NCI-H1105 (cell line): Measurements from ENCODE around the gene FAM117A.
"Not testable (repeated sequence)": the region's sequence is repeated elsewhere in the genome, so short reads cannot be mapped to it uniquely, and the experiment has no call there.

Experiments used
- DNase-seq: peaks from one replicate; lab custom pipeline; 2025; lab: John Stamatoyannopoulos, UW

FAM117A gene

DNA sequence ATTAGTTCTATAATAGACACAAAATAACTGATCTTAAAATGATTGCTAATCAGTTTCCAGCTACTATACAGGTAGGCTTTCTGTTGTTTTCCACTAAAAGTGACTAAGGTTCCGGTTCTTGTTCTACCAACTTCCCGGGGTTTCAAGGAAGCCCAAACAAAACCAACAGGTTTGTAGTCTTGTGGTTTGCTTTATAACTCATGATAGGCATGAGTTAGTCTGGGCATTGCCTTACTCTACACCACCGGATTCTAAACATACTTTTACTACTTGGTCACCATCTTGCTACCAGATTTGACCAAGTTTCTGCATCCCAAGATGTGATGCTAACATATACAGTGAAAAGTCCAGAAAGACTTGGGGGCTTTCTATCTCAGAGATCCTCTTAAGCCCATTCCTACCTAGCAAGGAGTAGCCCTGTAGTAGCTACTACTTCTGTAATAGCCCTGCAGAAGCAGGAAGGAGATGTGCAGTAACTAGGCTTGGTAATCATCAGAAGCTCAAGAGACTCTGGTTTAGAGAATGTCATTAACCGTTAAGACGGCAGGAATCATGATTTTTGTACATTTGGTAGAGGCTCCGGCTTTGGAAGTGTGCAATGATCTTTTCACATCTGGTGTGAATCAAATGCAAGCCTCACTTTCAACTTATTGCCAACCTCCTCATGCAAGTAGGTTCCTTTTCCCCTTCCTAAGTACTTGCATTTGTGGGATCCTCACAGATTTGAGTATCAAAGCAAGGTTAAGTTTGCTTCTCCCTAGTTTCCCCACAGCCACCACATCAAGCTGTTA is 1.6 kb downstream of the FAM117A start:
- no peak for DNase-seq

DNA sequence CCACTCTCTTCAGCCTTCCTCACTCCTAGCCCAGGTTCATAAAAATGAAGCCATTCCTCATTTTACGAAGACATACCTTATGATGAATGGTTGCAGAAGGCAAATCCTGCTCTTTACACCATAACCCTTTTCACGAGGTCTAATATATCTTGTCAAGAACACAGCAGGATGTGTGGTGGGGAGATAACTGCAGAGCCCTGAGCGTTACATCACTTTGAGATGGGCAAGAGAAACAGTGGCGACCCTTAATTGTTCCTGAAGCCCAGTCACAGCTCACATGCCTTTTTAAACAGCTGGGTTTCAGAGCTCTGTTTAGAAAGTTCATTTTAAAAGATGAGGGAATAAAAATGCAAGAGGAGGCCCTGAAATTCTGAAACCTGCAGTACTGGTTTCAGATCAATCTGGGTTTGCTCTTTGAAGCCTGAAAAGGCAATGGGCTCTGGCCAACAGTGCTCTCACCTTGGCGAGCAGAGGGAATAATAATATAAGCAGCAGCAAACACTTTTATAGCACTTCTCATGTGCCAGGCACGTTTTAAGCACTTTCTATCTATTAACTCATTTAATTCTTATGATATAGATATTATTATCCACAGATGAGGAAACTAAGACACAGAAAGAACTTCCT is 2.9 kb downstream of the FAM117A start:
- no peak for DNase-seq

DNA sequence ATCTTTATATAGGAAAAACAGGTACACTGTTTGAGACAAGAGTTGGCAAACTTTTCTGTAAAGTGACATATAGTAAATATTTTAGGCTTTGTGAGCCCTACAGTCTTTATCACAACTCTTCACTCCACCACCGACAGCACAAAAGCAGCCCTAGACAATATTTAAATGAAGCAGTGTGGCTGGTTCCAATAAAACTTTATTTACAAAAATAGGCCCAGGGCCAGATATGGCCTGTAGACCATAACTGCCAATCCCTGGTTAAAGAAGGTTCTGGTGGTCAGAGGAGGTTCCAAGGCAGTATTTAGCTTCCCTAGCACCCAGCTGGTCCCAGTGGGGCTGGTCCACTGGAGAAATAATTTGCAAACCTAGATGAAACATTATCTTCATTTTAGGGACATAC is 3.6 kb downstream of the FAM117A start:
- no peak for DNase-seq

DNA sequence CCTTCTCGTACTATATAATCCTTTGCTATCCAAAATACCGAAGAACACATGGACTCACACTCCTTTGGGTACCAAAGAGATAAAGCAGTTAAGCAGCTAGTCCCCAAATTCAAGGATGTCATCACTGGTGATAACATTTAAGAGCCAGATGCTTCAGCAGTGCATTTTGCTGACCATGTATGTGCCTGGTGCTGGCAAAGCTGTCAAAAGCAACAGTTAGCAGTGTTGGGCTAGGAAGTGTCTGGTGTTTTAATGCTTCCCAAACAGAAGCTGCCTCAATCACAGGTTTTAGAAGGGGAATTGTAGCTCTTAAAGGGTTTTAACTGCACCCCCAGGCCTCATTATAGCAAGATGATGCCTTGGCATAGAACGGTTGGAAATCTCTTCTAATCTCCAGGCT is 4.7 kb downstream of the FAM117A start:
- DNase-seq = no peak

DNA sequence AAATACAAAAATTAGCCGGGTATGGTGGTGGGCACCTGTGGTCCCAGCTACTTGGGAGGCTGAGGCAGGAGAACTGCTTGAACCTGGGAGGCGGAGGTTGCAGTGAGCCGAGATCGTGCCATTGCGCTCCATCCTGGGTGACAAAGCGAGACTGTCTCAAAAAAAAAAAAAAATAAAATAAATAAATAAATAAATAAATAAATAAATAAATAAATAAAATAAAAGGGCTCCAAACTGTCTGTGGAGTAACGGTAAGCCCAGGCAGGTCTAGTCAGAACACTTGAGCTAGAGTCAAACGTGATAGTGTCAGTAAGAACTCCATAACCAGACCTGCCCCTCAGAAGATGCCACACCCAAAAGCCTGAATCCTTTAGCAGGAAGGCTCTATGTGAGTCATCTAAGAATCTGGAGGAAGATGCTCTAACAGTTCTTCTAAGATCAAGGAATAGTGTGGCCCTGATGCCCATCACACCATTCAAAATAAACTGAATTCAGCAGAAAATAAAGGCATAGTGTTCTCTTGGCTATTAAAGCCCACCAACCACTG is 5.4 kb downstream of the FAM117A start:
- DNase-seq = not testable (repeated sequence)

DNA sequence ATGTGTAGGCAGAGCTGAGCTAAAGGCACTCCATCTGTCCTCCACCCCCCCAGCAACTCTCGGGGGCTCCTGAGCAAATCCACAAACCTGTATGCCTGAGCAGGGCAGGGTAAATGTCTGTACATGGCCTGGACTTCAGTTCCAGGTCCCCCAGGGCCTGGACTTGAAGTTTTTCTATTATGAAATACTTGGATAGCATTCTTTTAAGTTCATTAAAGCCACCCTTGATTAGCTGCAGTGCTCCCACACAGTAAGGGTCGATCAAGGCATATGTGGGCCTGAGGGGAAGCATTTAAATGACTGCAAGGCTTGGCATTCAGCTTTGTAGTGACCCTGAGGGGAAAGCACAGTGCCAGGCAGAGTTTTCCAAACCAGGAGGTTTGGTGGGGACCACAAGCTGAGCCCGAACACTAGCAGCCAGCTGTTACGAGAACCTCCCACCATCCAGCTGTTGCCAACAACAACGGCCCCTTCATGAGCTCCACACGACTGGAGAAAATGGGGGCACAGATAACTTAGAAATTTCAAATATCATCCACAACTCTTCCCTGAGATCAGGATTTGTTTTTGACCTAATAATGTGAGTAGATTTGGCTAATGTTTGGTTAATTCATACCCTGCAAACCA is 6.7 kb downstream of the FAM117A start:
- DNase-seq = no peak

DNA sequence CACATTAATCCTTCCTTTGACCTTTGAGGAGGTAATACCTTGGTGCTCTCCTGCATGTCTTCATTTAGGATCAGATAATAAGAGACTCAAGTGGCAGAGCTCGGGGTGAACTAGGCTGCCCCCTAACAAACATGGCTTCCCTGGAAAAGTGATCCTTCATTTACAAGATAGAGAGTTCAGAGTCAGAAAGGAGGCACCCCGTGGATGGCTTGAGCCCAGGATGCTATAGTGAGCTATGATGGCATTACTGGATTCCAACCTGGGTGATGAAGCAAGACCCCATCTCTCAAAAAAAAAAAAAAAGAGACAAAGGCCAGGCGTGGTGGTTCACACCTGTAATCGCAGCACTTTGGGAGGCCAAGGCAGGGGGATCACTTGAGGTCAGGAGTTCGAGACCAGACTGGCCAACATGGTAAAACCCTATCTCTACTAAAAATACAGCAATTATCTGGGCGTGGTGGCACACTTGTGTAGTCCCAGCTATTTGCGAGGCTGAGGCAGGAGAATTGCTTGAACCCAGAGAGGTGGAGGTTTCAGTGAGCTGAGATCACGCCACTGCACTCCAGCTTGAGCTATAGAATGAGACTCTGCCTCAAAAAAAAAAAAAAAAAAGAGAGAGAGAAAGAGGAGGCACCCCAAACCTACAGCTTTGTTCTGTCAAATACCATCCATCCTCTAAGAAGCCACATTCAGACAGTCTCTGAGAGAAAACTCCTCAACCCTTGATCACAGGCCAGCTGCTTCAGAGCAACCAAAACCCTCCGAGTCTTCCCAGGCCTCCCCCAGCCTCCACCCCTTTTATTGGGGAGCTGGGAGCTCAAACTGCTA is 7.4 kb downstream of the FAM117A start:
- DNase-seq = no peak

DNA sequence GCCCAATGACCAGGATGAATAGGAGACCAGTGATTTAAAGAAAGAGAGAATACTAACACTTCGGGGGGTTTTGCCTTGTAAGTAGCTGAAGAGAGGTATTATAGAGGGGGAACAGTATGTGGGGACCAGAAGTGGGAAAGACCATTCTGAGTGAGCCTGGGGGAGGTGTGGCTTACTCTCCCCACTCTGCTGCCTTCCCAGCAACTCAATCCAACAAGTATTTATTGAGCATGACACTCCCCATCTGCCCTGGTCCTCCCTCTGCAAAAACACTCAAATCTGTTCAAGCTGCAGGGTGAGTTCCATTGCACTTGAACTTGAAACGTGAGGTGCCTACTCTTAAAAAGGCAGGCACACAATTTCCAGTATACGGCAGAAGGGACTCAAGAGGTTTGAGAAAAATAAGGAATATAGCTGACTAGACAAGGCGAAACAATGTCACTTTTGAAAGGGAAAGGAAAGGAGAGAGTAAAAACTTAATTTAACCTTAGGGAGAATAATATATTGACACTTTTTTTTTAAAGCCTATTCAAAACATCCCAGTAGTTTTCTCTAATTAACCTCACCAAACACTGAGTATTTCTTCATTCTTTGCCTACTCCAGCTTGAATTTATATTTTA is 8.2 kb downstream of the FAM117A start:
- no peak for DNase-seq

DNA sequence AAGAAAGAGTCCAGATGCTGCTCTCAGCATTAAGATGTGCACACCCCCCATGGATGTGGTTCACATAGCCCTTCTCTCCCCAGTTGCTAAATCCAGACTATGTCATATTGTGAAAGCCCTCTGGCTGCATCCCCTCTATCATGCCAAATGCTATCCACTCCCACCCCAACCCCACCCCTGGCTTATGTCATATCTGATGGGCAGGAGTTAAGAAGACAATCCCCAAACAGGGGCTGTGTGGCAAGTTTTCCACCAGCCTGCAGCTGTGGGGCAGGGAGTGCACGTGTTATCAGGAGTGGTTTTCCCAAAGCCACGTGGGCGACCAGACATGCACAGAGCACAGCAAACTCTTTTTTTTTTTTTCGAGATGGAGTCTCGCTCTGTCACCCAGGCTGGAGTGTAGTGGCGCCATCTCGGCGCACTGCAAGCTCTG is 10.0 kb downstream of the FAM117A start:
- no peak for DNase-seq

DNA sequence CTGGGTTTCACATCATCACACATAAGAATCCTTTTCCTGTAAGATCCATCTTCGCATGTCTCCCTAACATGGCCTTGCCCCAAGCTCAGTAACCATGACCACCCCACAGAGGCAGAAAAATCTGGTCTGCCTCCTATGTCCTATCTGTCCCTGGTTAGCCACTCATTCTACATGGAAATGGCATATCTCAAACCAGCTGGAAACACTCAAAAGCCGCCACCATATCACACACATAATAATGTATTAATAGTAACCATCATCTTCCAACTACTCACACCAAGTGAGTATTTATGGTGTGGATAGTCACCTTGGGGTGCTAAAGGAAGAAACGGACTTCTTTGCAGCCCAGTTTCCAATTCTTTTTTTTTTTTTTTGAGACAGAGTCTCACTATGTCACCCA is 11.4 kb downstream of the FAM117A start:
- no peak for DNase-seq

DNA sequence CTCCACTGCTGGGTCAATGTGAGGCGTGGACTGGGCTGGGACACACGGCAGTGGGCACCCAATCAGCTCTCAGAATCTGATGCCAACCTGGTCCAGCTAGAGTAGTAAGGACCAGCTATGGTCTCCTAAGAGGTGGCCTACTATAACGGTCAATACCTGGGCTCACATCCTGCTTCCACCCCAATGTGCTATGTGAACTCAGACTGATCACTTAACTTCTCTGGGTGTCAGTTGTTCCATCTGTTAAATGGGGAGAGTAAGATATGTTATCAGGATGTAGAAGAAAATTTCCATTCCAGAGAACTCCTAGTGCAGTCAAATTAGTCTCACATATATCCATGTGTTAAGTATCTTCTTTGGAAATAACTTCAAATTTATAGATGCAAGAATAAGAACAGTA is 14.2 kb downstream of the FAM117A start:
- no peak for DNase-seq

DNA sequence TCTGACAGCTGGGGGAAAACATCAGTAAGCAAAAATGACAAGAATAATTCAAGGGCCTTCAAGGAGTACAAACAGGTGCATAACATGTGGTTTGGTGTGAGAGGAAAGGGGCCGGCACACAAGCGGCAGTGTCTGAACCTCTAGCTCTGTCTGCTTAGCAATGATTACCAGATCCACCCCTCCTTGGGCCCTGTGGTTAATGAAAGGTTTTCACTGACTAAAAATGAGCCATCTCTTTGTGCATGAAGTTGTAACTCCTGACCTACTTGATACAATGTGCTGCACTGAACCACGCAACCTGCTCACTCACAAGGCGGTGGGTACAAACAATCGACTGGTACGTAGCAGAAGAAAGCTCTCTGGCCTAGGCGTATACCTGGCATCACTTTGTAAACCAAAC is 15.1 kb downstream of the FAM117A start:
- DNase-seq = no peak

DNA sequence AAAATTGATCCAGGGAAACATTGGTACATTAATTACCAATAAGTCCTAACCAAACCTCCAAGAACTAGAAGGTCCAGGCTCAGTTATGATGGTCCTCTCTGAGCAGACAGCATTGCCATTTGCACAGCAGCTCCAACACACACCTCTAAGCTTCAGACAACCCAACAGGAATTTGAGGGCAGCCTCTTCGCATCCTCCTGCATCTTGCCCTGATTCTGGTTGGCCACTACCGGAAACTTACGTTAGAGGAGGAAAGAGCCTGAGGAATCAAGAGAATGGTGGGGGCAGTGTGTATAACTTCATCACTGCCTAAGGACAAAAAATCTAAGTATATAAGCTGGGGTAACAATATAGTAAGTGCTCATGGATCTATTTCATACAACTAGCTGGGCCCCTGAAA is 15.7 kb downstream of the FAM117A start:
- DNase-seq = no peak

DNA sequence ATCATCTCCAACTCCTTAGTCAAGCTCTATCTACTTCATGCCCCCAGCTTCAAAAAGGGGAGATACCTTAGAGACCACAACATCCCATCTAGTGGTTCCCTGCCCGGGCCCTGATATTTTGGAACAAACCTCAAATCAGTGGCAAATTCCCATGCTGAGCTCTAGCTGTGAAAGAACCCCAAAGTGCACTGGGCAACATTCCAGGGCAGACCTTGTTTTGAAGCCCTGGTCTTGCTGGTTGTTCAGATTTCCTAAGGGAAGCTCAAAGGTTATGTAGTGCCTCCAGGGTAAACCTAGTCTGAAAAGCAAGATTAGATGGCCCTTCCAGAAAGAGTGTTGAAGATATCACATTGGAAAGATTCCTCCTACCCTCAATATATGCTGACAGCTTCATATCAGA is 16.3 kb downstream of the FAM117A start:
- DNase-seq = no peak

DNA sequence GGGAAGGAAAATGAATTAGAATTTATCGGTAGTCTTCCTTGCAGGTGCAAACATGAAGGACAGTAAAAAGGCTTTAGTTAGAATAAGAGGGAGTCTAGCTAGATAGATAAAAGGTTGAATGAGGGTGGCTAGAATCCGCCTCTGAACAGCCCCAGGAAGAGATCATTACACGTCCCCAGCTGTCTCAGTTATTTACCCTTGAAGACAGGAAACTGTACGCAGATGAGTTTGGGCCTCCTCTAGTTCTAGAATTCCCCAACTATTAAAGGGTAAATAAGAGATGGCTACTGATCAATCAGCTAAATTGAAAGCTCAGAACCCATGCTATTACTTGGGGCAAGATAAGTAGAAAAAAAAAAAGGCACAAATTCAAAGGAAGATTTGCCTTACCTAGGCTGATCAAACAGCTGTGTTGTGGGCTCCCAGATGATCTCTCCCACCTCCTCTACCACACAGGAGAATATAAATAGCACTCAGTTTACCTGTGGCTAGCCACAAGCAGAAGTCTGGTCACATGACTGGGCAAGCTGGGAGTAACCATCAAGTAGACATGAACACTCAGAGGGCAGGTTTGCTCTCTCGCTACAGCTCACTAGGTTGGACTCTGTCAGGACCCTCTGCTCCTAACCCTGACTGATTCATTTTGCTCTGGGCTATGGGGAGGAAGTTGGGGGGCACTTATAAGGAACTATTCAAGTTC is 17.0 kb downstream of the FAM117A start:
- no peak for DNase-seq

DNA sequence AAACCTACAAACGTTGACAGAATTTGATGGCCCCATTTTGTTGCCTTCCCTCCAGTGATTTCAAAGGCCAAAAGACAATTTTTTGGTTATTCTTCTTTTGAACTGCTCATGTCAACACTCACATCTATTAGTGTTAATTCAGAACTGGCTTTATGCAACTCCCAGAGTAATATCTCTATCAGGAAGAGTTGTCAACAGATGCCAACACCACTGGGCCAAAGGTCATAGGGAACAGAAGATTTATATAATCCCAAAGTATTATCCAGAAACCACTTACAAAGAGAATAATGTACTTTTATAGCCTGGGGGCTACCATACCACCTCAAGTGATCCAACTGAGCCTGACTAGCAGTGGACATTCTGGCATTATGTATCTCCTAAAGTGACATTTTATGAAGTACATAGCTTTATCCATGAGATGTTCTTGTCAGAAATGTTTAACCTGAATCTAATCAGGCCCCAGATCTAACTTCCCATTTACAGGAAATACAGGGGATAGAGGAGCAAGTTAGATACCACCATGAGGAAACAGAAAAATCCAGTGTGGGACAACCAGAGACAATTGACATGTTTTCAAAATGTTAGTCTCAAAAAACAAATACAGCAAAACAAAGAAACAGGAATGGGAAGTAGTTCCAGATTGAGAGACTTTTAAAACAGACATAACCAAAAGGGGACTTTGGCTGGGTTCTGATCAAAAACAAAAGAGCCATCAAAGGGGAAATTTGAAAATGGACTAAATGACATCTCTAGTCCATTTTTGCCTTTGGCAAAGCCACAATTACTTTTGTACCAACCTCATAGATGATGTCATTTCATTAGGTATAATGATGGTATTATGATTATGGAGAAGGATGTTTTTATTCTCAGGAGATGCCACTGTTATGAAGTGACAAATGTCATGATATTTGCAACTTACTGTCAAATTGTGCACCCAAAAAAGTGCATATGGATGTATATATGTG is 18.5 kb downstream of the FAM117A start:
- no peak for DNase-seq

DNA sequence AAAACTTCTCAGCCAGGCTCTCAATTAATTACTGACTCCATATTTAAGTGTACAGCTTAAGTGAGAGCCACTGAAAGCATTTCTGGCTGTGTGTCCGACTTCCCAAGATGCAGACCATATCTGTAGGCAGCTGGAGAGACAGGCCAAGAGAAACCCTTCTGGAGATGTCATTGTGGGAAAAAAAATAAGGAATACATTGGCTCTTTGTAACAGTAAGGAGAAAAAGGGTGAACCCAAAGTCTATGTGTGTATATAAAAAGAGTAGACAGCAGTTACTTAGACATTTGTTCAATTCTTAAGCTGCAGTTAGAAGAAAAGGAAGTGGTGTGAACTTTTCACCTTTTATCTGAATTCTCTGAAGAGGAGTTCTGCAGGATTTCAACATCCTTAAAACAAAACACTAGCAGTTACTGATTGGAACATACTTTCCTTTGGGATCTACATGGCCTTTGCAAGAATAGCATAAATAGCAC is 21.7 kb downstream of the FAM117A start:
- DNase-seq = no peak

DNA sequence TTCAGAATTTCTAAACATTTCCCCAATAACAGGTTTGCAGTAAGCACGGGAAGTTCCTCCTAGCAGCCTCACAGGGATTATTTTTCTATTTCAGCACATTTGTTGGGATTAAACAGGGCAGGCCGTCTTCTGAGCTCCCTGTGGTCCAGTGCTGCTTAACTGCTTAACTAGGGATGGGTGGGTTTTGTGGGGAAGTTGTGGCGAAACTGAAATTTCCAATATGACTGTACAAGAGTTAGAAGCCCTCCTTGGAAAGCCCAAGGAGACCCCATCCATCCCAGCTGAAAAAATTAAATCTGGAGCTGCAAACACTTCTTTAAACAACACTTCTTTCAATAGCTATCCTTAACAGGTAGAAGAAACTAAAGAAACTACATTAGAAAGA is 22.2 kb downstream of the FAM117A start:
- no peak for DNase-seq

DNA sequence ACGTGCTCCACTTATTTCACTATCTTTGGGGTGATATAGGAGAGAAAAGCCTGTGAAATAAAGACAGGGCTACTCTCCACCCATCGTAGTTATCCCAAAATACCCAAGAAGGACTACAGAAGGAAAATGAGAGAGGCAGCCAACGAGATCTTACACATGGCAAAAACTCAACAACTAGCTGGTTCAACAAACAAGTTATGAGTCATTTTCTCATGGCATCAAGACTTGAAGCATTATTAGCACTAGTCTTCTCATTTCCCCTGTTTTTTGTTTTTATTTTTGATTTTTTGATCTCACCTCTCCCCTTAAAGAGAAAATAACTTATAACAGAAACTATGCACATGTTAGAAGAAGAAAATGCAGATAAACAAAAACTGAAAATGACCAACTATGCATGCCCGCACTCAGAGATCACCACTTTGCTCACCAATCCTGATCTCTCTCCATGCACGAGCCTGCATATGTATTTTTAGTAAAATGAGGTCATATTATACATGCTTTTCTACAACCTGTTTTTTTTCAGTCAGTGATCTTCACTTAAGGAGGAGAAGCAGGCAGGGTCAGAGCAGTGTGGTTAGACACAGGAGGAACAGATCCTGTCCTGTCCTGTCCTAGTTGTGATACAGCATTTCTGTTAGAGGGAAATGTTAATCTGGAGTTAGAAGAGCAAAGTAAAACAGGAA is 22.8 kb downstream of the FAM117A start:
- DNase-seq = no peak
